Measurements from ENCODE around the gene IL4R. TPM values are rescaled to one million over a fixed set of nuclear protein-coding genes. Genes with fewer than 3 reads are reported as not detected.
"Not testable (repeated sequence)": the region's sequence is repeated elsewhere in the genome, so short reads cannot be mapped to it uniquely, and the experiment has no call there.

The IL4R gene
- total RNA-seq, 6 experiments from 2014 or later = 38.8 to 147 (median 46.9) TPM

- no peak overlapping the region for H3K27ac ChIP-seq
- H3K4me1 ChIP-seq = no peaks in the 10 kb centered on the region
- ATAC-seq (no peak), DNase-seq (no peak)
- H3K36me3 ChIP-seq = no peaks in the 10 kb centered on the region
- no peaks in the 10 kb centered on the region for H3K9me3 ChIP-seq
- no peaks in the 10 kb centered on the region for H3K27me3 ChIP-seq
- 27% methylated on average over 2 of the region's 2 CpGs for WGBS (ENCODE audit: insufficient coverage, low coverage, low lambda C conversion rate, missing lambda C conversion rate)
- no peak for TF ChIP-seq POLR2A (IDR thresholded peaks at IDR 0.05)
- TF ChIP-seq CTCF (IDR thresholded peaks at IDR 0.05) = no peak
- intact Hi-C loops (cut with DNase I) = no loop called here
- no peak overlapping the region for H3K4me3 ChIP-seq
Observed at GRCh38 chr16:27407133-27407532, 93.4 kb downstream of the IL4R start.

- no peaks in the 10 kb centered on the region for H3K36me3 ChIP-seq
- H3K27ac ChIP-seq = no peak overlapping the region
- intact Hi-C loops (cut with DNase I) = no loop called here
- TF ChIP-seq CTCF (IDR thresholded peaks at IDR 0.05) (no peak), POLR2A (IDR thresholded peaks at IDR 0.05) (no peak)
- no peak for ATAC-seq
- H3K4me3 ChIP-seq = no peak overlapping the region
- no peaks in the 10 kb centered on the region for H3K9me3 ChIP-seq
- no peak for DNase-seq
- no peaks in the 10 kb centered on the region for H3K27me3 ChIP-seq
- 40% methylated on average over 3 of the region's 3 CpGs for WGBS (ENCODE audit: insufficient coverage, low coverage, low lambda C conversion rate, missing lambda C conversion rate)
- no peaks in the 10 kb centered on the region for H3K4me1 ChIP-seq
Observed at GRCh38 chr16:27408012-27408601, 94.3 kb downstream of the IL4R start.

- Histone ChIP-seq H3K27ac (no peak overlapping the region), H3K9me3 (no peaks in the 10 kb centered on the region), H3K36me3 (no peaks in the 10 kb centered on the region), H3K4me1 (no peaks in the 10 kb centered on the region), H3K27me3 (no peaks in the 10 kb centered on the region), H3K4me3 (no peak overlapping the region)
- intact Hi-C loops (cut with DNase I) = no loop called here
- no peak for DNase-seq
- TF ChIP-seq POLR2A (IDR thresholded peaks at IDR 0.05) (no peak), CTCF (IDR thresholded peaks at IDR 0.05) (no peak)
- 49% methylated on average over 6 of the region's 6 CpGs for WGBS (ENCODE audit: insufficient coverage, low coverage, low lambda C conversion rate, missing lambda C conversion rate)
- no peak for ATAC-seq
Observed at GRCh38 chr16:27408602-27409031, 94.8 kb downstream of the IL4R start.

- H3K9me3 ChIP-seq; ATAC-seq; H3K27ac ChIP-seq; H3K36me3 ChIP-seq; H3K4me1 ChIP-seq; intact Hi-C loops (cut with DNase I); H3K4me3 ChIP-seq; H3K27me3 ChIP-seq; DNase-seq: not testable (repeated sequence)
- 63% methylated on average over 2 of the region's 2 CpGs for whole genome bisulfite sequencing (ENCODE audit: insufficient coverage, low coverage, low lambda C conversion rate, missing lambda C conversion rate)
Observed at GRCh38 chr16:27409958-27410357, 96.2 kb downstream of the IL4R start.

GRCh38 chr16:27410761-27411160 is 97.0 kb downstream of the IL4R start:
- no peak overlapping the region for H3K4me3 ChIP-seq
- H3K36me3 ChIP-seq = no peaks in the 10 kb centered on the region

More at GRCh38 chr16:27410761-27411160, 97.0 kb downstream of the IL4R start:
- intact Hi-C loops (cut with DNase I) = no loop called here
- H3K4me1 ChIP-seq = no peaks in the 10 kb centered on the region
- TF ChIP-seq POLR2A (IDR thresholded peaks at IDR 0.05) (no peak), CTCF (IDR thresholded peaks at IDR 0.05) (no peak)
- H3K27ac ChIP-seq = no peak overlapping the region
- no peak for ATAC-seq
- H3K27me3 ChIP-seq = no peaks in the 10 kb centered on the region
- DNase-seq = no peak
- 50% methylated on average over 1 of the region's 1 CpG for WGBS (ENCODE audit: insufficient coverage, low coverage, low lambda C conversion rate, missing lambda C conversion rate)
- no peaks in the 10 kb centered on the region for H3K9me3 ChIP-seq

Measured in right lobe of liver (tissue), 6 donors.